Urinary bladder (tissue), 4 donors: ENCODE measurements around the gene IRF9. TPM values are rescaled to one million over a fixed set of nuclear protein-coding genes. Genes with fewer than 3 reads are reported as not detected.

Experiments
- DNase-seq: peaks from one replicate; pipeline ENCODE4 v3.0.0-alpha.2; 2015; ENCODE audit errors: extremely low spot score
- H3K27ac ChIP-seq: one replicate; pipeline ENCODE4 v1.5.1; 2013; ENCODE audit warnings: low read depth, mild to moderate bottlenecking, moderate library complexity
- H3K36me3 ChIP-seq: one replicate; pipeline ENCODE4 v1.6.1; 2013; ENCODE audit warnings: mild to moderate bottlenecking, moderate library complexity; ENCODE audit not compliant: insufficient read depth
- H3K4me1 ChIP-seq: one replicate; pipeline ENCODE4 v1.6.1; 2013; ENCODE audit warnings: mild to moderate bottlenecking, moderate library complexity; ENCODE audit not compliant: insufficient read depth
- H3K4me3 ChIP-seq: one replicate; pipeline ENCODE4 v1.5.1; 2013; ENCODE audit warnings: low read depth, low read length
- WGBS: extraction: QIAGEN DNeasy Blood & Tissue Kit; methylation state at CpG from one replicate; pipeline ENCODE4 v1.1.7; 2013; 5-methylcytosine and 5-hydroxymethylcytosine counted together
- polyA plus RNA-seq: library from polyadenylated mRNA; stranded (reverse); fragments of 200-250 nt; gene quantifications from one replicate; pipeline ENCODE4 v1.2.3, GENCODE V29; 2013
- total RNA-seq: library from RNA; depleted of rRNA; stranded (reverse); fragments of >200 nt; gene quantifications from one replicate; pipeline ENCODE4 v1.2.3, GENCODE V29; 2014
- donor health status: healthy with polysubstance abuse.
- donor health status: healthy.

Gene IRF9
- total and polyA plus RNA-seq, 2 donors = 56.8 to 106 TPM

DNA sequence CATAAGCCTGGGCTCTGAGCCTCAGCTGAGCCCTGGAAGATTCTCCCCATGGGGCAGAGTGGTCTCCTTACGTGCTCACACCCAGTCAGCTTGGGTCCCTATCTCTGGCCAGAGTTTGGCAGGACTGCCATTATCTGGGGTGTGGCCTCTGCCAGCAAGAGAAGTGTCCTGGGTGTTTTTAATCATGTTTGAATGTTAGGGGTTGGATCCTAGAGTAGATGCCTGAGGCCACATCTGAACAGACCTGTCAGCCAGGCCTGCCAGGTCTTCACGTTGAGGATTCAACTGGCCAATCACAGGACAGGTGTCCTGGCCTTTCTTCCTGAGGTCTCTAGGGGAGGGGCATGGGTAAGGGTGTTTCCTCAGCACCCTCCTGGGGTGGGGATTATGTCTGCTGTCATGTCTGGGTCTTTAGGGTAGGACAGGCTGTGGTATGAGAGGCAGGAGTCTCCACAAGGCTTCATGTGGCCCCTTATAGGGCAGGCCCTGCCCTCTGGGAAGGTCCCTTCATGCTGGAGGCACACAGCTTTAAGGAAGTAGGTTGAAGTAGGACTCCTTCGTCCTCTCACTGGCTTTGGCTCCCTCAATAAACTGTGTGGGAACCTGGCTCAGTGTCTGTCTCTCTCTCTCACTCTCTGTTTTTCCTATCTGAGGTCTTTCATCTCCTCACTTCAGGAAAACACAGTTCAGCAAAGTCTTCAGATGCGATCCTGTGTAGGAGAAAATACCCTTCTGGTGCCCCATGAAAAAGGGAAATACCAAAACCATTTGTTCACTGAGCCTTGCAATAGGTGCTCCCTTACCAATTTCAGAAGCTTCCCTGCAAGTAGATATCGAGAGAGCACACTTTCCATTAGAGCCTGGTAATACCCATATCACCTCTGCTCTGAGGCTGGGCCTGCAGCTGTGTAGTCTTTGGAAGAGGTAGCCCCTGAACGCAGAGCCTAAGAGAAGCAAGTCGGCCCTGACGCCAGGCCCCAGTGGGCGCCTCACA is 37.3 kb upstream of the IRF9 start:
- no peak overlapping the region for H3K27ac ChIP-seq
- no peak for DNase-seq
- H3K36me3 ChIP-seq = peaks cover 2% of the 10 kb centered on the region
- 84% methylated on average over 9 of the region's 9 CpGs for WGBS
- no peak overlapping the region for H3K4me3 ChIP-seq
- no peaks in the 10 kb centered on the region for H3K4me1 ChIP-seq

DNA sequence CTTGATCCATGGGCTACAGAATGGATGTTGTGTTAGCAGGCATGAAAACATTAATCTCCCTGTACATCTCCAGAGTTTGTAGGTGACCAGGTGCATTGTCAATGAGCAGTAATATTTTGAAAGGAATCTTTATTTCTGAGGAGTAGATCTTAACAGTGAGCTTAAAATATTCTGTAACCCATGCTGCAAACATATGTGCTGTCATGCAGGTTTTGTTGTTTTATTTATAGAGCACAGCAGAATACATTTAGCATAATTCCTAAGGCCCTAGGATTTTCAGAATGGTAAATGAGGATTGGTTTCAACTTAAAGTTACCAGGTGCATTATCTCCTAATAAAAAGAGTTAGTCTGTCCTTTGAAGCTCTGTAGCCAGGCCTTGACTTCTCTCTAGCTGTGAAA is 34.1 kb upstream of the IRF9 start:
- Histone ChIP-seq H3K4me3 (no peak overlapping the region), H3K4me1 (no peaks in the 10 kb centered on the region), H3K27ac (no peak overlapping the region), H3K36me3 (peaks cover 2% of the 10 kb centered on the region)
- no peak for DNase-seq

DNA sequence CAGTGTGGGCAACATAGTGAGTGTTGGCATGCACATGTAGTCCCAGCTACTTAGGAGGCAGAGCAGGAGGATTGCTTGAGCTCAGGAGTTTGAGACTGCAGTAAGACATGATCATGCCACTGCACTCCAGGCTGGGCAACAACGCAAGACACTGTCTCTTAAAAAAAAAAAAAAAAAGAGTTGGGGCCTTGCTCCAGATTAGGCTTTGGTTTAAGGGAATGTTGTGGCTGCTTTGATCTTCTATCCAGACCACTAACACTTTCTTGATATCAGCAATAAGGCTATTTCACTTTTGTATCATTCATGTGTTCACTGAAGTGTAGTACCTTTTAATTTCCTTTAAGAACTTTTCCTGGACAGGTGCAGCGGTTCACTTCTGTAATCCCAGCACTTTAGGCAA is 33.4 kb upstream of the IRF9 start:
- 89% methylated on average over 2 of the region's 2 CpGs for WGBS
- Histone ChIP-seq H3K36me3 (peaks cover 2% of the 10 kb centered on the region), H3K4me1 (no peaks in the 10 kb centered on the region), H3K27ac (no peak overlapping the region), H3K4me3 (no peak overlapping the region)
- DNase-seq = no peak

DNA sequence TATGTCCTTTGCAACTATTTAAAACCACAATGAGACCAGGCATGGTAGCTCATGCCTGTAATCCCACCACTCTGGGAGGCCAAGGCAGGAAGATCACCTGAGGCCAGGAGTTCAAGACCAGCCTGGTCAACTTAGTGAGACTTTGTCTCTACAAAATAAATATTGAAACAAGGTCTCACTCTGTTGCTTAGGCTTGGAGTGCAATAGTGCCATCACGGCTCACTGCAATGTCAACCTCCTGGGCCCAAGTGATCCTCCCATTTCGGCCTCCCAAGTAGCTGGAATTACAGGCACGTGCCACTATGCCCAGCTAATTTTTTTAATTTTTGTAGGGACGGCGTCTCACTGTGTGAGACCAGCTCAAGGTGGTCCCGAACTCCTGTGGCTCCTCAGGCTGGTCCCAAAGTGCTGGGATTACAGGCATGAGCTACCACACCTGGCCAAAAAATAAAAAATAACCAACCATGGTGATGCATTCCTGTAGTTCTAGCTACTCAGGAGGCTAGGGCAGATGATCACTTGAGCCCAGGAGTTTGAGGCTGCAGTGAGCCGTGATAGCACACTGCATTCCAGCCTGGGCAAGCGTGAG is 31.6 kb upstream of the IRF9 start:
- Histone ChIP-seq H3K36me3 (no peaks in the 10 kb centered on the region), H3K4me3 (no peak overlapping the region), H3K4me1 (no peaks in the 10 kb centered on the region), H3K27ac (no peak overlapping the region)
- no peak for DNase-seq
- WGBS = 95% methylated on average over 8 of the region's 8 CpGs

DNA sequence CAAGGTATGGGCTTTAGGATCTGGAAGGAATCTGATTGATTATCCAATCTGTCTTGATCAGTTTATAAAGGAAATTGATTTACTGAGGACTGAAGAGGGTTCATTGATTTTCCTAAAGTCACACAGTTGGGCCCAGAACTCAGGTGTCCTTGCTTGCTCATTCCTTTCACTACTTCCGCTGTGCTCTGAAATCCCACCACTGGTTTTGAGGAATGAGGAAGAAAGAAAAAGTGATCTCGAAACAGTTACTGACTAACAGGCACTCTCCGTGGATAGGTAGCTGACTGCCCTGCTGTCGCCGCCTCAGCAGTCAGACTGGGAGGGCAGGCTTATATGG is 30.7 kb upstream of the IRF9 start, which contains the start of gene FITM1:
Gene FITM1 (plus strand): TSS at position 280 of the 337 bp plus-strand sequence. CDS start 905 bp downstream, outside the sequence.
- Histone ChIP-seq H3K27ac (no peak within 1 kb of the TSS), H3K36me3 (no peaks in the 10 kb centered on the region), H3K4me1 (no peaks in the 10 kb centered on the region), H3K4me3 (no peak within 1 kb of the TSS)
- 90% methylated on average over 5 of the region's 5 CpGs for WGBS
- DNase-seq = no peak

DNA sequence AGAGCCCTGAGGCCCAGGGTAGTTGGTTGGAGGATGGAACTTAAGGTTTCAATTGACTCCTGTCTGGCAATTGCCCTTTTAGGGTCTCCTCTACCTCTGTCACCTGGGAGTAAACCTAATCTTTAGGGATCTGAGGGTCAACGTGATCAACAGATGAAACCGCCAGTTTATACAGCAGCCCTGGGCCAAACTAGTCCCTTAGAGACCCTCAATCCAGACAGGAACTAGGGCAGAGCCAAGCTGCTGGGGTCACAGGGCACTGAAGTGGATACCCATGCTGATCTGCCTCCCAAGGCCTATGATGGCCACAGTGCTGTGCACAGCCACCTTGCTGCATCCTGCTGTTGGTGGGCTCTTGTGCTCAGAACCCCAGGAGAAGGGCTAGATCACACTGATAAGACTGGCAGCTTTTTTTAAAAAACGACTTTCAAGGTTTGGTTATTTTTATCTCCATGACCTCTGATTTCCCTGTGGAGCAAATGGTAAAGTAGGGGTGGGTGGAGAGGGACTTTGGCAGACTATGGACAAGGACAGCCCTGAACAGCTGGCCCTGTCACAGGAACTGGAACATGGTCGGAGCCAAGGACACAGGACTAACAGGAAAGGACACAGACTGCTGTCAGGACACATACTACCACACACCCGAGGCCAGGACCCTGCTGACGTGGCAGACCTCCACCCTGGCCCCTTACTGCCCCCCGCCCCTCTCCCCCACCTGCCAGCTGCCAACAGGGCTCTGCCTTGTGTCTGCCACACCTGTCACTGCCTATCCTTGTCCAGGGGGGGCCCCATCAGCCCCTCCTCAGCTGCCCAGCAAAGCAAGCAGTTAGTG is 30.1 kb upstream of the IRF9 start:
- WGBS = 48% methylated on average over 7 of the region's 7 CpGs
- H3K36me3 ChIP-seq = no peaks in the 10 kb centered on the region
- H3K4me3 ChIP-seq = no peak overlapping the region
- H3K27ac ChIP-seq = no peak overlapping the region
- no peaks in the 10 kb centered on the region for H3K4me1 ChIP-seq
- no peak for DNase-seq

DNA sequence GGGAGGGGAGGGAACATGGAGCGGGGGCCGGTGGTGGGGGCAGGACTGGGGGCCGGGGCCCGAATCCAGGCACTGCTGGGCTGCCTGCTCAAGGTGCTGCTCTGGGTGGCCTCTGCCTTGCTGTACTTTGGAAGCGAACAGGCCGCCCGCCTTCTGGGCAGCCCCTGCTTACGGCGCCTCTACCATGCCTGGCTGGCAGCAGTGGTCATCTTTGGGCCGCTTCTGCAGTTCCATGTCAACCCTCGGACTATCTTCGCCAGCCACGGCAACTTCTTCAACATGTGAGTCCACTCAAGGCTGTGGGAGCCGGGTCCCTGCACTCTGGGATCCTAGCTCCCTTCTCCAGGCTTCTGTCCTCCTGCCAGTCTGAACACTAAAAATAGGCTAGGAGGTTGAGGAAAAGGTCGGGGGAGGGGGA is 29.5 kb upstream of the IRF9 start:
- no peak for DNase-seq
- no peaks in the 10 kb centered on the region for H3K36me3 ChIP-seq
- H3K27ac ChIP-seq = no peak overlapping the region
- no peak overlapping the region for H3K4me3 ChIP-seq
- 63% methylated on average over 15 of the region's 15 CpGs for WGBS
- no peaks in the 10 kb centered on the region for H3K4me1 ChIP-seq

DNA sequence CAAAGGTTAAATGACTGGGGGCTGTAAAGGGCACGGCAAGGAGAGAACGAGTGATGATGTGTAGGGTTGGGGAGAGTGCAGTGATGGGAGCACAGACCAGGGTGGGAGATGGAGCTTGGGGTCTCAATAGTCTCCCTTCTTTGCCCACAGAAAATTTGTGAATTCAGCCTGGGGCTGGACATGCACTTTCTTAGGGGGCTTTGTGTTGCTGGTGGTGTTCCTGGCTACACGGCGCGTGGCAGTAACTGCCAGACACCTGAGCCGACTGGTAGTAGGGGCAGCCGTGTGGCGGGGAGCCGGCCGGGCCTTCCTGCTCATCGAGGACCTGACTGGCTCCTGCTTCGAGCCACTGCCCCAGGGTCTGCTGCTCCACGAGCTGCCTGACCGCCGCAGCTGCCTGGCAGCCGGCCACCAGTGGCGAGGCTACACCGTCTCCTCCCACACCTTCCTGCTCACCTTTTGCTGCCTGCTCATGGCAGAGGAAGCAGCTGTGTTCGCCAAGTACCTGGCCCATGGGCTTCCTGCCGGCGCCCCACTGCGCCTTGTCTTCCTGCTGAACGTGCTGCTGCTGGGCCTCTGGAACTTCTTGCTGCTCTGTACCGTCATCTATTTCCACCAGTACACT is 28.9 kb upstream of the IRF9 start:
- Histone ChIP-seq H3K36me3 (no peaks in the 10 kb centered on the region), H3K4me3 (no peak overlapping the region), H3K27ac (no peak overlapping the region), H3K4me1 (no peaks in the 10 kb centered on the region)
- 72% methylated on average over 24 of the region's 24 CpGs for WGBS
- DNase-seq = no peak

DNA sequence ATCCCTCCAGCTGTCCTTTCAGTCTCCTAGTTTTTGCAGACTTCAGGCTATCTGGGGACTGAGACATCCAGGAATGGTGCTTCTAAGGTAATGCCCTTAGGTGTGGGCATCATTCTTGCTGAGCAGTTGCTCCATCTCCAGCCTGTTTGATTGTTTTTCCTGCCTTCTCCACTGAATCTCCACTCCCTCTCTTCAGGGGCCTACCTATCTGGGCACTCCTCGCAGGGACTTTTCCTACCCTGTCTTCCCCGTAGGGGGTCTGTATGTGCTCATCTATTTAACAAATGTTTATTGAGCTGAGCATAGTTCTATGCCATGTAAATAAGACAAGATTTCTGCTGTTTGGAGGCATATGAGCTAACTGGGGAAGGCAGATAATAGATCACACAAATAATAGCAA is 28.1 kb upstream of the IRF9 start:
- DNase-seq = no peak
- Histone ChIP-seq H3K4me1 (no peaks in the 10 kb centered on the region), H3K36me3 (no peaks in the 10 kb centered on the region), H3K27ac (no peak overlapping the region), H3K4me3 (no peak overlapping the region)
- WGBS = 95% methylated on average over 2 of the region's 2 CpGs

DNA sequence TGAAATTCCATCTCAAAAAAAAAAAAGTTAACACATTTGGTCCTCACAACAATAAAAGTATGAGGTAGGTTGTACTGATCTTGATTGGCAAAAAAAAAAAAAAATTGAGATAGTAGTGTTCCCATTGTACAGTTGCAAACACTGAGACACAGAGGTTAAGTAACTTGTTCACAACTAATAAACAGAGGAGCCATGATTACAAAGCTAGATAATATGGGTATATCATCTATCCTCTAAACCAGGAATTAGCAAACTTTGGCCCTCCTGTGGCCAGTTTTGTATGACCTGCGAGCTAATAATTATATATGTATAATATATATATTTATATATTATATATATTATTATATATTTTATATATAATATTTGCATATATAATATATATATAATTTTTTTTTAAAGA is 27.3 kb upstream of the IRF9 start:
- Histone ChIP-seq H3K4me3 (no peak overlapping the region), H3K4me1 (no peaks in the 10 kb centered on the region), H3K27ac (no peak overlapping the region), H3K36me3 (peaks cover 1% of the 10 kb centered on the region)
- DNase-seq = no peak
- WGBS = 89% methylated on average over 1 of the region's 1 CpG

DNA sequence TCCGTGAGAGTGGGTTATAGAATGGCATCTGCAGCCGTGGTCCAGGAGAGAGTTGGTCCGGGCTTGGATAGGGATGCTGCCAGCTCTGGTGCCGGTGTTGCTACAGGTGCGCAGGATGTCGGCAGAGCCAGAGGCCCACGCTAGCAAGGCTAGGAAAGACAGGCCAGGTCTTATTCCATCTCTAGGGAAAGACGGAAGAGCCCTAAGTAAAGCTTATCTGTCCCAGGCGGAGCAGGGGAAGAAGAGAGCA is 25.6 kb upstream of the IRF9 start:
- Histone ChIP-seq H3K4me3 (peak overlapping the region; percentile 95), H3K4me1 (no peaks in the 10 kb centered on the region), H3K36me3 (peaks cover 1% of the 10 kb centered on the region), H3K27ac (peak overlapping the region; percentile 77)
- DNase-seq = no peak
- 5% methylated on average over 9 of the region's 9 CpGs for WGBS

DNA sequence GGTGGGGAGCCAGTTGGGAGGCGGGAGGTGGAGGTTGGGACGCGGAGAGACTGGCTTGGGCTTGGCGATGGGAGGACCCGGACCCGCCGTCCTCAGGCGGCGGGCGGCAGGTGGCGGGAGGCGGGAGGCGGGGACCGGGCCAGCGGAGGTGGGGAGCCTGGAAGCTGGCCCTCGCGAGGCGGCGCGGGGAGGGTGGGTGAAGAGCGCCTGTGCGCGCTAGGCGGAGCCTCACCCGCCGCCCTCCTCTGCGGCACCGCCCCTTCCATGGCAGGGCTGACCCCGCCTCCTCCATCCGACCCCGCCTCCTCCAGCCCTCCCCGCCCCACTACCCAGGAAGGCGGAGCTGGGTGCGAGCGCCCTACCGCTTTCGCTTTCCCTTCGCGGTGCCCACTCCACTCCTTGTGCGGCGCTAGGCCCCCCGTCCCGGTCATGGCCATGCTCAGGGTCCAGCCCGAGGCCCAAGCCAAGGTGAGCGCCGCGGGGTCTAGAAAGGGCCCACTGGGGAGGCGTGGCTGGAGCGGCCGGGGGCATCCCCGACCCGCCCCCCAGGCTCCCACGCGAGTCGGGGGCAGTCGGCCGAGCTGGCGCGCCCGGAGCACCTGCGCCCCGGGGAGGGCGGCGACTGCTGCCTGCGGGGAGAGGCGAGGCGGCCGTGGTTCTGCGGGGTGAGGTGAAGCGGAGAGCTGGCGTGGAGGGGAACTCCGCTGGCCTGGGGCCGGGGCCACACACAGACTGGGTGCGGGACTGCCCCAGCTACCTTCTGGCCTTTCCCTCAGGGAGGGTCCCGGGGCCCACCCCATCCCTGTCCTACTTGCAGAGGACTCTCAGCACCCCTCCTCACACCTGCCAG is 25.0 kb upstream of the IRF9 start, which contains the start of gene PSME1:
Gene PSME1 (plus strand): TSS at position 361 of the 850 bp plus-strand sequence. CDS start 69 bp downstream, at position 430.
- DNase-seq = peak; percentile 64
- H3K27ac ChIP-seq = peak within 1 kb of the TSS; percentile 81
- under 1% methylated on average over 75 of the region's 75 CpGs for WGBS
- peak within 1 kb of the TSS; percentile 95 for H3K4me3 ChIP-seq
- H3K36me3 ChIP-seq = peaks cover 1% of the 10 kb centered on the region
- H3K4me1 ChIP-seq = no peaks in the 10 kb centered on the region
